ENCODE measurements around the gene TRIML1.
"Not testable (repeated sequence)": the region's sequence is repeated elsewhere in the genome, so short reads cannot be mapped to it uniquely, and the experiment has no call there.

Gene TRIML1

GRCh38 chr4:188154668-188155405 lies 15.6 kb downstream of the TRIML1 start:
- no peak for DNase-seq

- no peak for DNase-seq
Measured at GRCh38 chr4:188158336-188158735, 19.1 kb downstream of the TRIML1 start.

- not testable (repeated sequence) for DNase-seq
Measured at GRCh38 chr4:188159513-188160226, 20.4 kb downstream of the TRIML1 start.

GRCh38 chr4:188160406-188160805 lies 21.2 kb downstream of the TRIML1 start:
- DNase-seq: no peak

GRCh38 chr4:188161167-188161566 lies 21.9 kb downstream of the TRIML1 start:
- no peak for DNase-seq

GRCh38 chr4:188162698-188163097 lies 23.5 kb downstream of the TRIML1 start:
- no peak for DNase-seq

GRCh38 chr4:188168726-188169373 lies 29.6 kb downstream of the TRIML1 start:
- DNase-seq: no peak

- no peak for DNase-seq
Measured at GRCh38 chr4:188171551-188171950, 32.3 kb downstream of the TRIML1 start.

GRCh38 chr4:188175288-188175687 lies 36.0 kb downstream of the TRIML1 start:
- no peak for DNase-seq

GRCh38 chr4:188177997-188178675 lies 38.9 kb downstream of the TRIML1 start:
- DNase-seq: no peak

- DNase-seq: no peak
Measured at GRCh38 chr4:188178806-188179205, 39.6 kb downstream of the TRIML1 start.

- DNase-seq: no peak
Measured at GRCh38 chr4:188187106-188187505, 47.9 kb downstream of the TRIML1 start.

GRCh38 chr4:188190461-188190860 lies 51.2 kb downstream of the TRIML1 start:
- no peak for DNase-seq

GRCh38 chr4:188194421-188194820 lies 55.2 kb downstream of the TRIML1 start:
- DNase-seq: no peak

- DNase-seq: no peak
Measured at GRCh38 chr4:188195389-188195985, 56.2 kb downstream of the TRIML1 start.

GRCh38 chr4:188196134-188196735 lies 57.0 kb downstream of the TRIML1 start:
- DNase-seq: no peak

All from CD4-positive, alpha-beta T cell treated with Interleukin-15 for 1 hour (primary cell).